Measurements from ENCODE around the gene GALNT17.

The GALNT17 gene

GRCh38 chr7:71472962-71473361 is 341.0 kb downstream of the GALNT17 start:
- DNase-seq, result no peak
- no peak for TF ChIP-seq CTCF (IDR thresholded peaks at IDR 0.05; ENCODE audit: low read depth, low read length, missing control alignments)
- H3K36me3 ChIP-seq (replicated peaks), result no peaks in the 10 kb centered on the region
- H3K4me3 ChIP-seq (ENCODE audit: low read depth, low read length), result no peak overlapping the region
- H3K27me3 ChIP-seq (replicated peaks), result no peaks in the 10 kb centered on the region
- in situ Hi-C loops (cut with HindIII; ENCODE audit: low pct_ligation_motif_present, low sequenced_read_pairs), result no loop called here
- no peak overlapping the region for H3K27ac ChIP-seq

DNA sequence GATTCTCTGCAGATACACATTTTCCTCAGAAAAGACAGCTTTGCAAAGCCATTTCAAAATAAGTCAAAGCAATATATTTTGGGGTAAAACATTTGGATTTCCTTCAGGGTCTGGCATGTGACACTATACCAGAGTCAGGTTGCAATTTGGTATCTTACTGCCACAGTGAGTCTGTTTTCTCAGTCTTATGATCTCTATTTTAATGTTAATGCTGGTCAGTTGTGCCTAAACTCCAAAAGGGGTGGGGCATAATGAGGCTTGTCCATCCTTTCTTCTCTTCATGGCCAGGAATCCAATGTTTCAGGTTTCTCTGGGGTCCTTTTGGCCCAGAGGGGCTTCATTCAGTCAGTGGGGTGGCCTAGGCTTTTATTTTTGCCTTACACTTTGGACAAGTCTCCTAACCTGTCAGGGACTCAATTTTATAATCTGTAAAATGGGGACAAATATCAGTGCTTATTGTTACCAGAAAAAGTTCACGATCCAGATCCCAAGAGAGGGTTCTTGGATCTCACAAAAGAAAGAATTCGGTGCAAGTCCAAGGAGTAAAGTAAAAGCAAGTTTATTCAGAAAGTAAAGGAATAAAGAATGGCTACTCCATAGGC is 341.5 kb downstream of the GALNT17 start:
- no peak for DNase-seq
- TF ChIP-seq CTCF (IDR thresholded peaks at IDR 0.05; ENCODE audit: low read depth, low read length, missing control alignments), result no peak
- H3K27ac ChIP-seq, result no peak overlapping the region
- no peak overlapping the region for H3K4me3 ChIP-seq (ENCODE audit: low read depth, low read length)
- H3K36me3 ChIP-seq (replicated peaks), result no peaks in the 10 kb centered on the region
- in situ Hi-C loops (cut with HindIII; ENCODE audit: low pct_ligation_motif_present, low sequenced_read_pairs), result no loop called here
- H3K27me3 ChIP-seq (replicated peaks), result no peaks in the 10 kb centered on the region

DNA sequence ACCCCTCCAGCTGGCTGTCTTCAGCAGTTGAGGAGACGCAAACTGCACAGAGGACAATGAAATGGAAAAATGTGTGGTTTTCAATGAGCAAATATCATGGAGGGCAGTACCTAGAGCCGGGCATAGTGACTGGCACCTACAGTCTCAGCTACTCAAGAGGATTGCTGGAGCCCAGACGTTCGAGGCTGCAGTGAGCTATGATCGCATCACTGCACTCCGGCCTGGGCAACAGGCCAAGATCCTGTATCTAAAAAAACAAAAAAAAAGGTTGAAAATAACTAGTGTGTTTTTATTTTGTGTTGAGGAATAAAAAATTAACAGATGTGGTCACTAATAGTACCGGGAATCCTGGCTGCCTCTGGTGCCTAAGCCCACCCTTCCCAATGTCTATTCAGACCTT is 345.5 kb downstream of the GALNT17 start:
- in situ Hi-C loops (cut with HindIII; ENCODE audit: low pct_ligation_motif_present, low sequenced_read_pairs), result no loop called here
- no peak for TF ChIP-seq CTCF (IDR thresholded peaks at IDR 0.05; ENCODE audit: low read depth, low read length, missing control alignments)
- Histone ChIP-seq H3K36me3 (replicated peaks) (no peaks in the 10 kb centered on the region), H3K27me3 (replicated peaks) (no peaks in the 10 kb centered on the region), H3K27ac (no peak overlapping the region), H3K4me3 (ENCODE audit: low read depth, low read length) (no peak overlapping the region)
- DNase-seq, result peak; percentile 22

DNA sequence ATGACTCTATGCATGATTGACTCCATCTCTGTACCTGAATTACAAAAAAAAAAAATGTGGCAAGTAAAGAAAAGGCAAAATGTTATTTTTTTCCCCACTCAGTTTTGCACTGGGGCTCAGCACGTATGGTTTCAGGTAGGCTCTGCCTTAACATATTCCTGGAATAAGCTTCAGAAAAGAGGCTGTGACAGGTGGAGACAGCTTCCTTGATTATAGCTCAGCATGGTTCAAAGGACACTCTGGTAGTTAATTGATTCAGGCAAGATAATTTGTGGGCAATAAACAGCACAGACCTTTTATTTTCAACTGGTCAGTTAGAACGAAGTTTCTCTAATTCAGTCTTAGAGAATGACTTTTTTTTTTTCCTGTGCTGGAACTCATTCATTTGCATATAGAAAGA is 347.3 kb downstream of the GALNT17 start:
- Histone ChIP-seq H3K36me3 (replicated peaks) (no peaks in the 10 kb centered on the region), H3K4me3 (ENCODE audit: low read depth, low read length) (no peak overlapping the region), H3K27me3 (replicated peaks) (no peaks in the 10 kb centered on the region), H3K27ac (no peak overlapping the region)
- in situ Hi-C loops (cut with HindIII; ENCODE audit: low pct_ligation_motif_present, low sequenced_read_pairs), result no loop called here
- no peak for TF ChIP-seq CTCF (IDR thresholded peaks at IDR 0.05; ENCODE audit: low read depth, low read length, missing control alignments)
- no peak for DNase-seq

- H3K27ac ChIP-seq, result no peak overlapping the region
- TF ChIP-seq CTCF (IDR thresholded peaks at IDR 0.05; ENCODE audit: low read depth, low read length, missing control alignments), result no peak
These were observed 348.8 kb downstream of the GALNT17 start for GRCh38 chr7:71480791-71481190.

DNA sequence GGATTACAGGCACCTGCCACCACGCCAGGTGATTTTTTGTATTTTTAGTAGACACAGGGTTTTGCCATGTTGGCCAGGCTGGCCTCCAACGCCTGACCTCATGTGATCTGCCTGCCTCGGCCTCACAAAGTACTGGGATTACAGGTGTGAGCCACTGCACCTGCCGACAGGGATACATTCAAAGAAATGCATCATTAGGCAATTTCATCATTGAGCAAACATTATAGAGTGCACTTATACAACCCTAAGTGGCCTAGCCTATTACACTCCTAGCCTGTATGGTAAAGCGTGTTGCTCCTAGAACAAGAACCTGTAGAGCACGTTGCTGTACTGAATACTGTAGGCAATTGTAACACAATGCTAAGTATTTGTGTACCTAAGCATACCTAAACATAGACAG is 350.3 kb downstream of the GALNT17 start:
- no peak for TF ChIP-seq CTCF (IDR thresholded peaks at IDR 0.05; ENCODE audit: low read depth, low read length, missing control alignments)

More at GRCh38 chr7:71480791-71481190, 348.8 kb downstream of the GALNT17 start:
- Histone ChIP-seq H3K36me3 (replicated peaks) (no peaks in the 10 kb centered on the region), H3K4me3 (ENCODE audit: low read depth, low read length) (no peak overlapping the region), H3K27me3 (replicated peaks) (no peaks in the 10 kb centered on the region)
- in situ Hi-C loops (cut with HindIII; ENCODE audit: low pct_ligation_motif_present, low sequenced_read_pairs), result no loop called here
- no peak for DNase-seq

More for the DNA sequence above, 350.3 kb downstream of the GALNT17 start:
- H3K27ac ChIP-seq, result no peak overlapping the region
- no peaks in the 10 kb centered on the region for H3K27me3 ChIP-seq (replicated peaks)
- no peak for DNase-seq
- in situ Hi-C loops (cut with HindIII; ENCODE audit: low pct_ligation_motif_present, low sequenced_read_pairs), result no loop called here
- no peaks in the 10 kb centered on the region for H3K36me3 ChIP-seq (replicated peaks)
- H3K4me3 ChIP-seq (ENCODE audit: low read depth, low read length), result no peak overlapping the region
